H9 (cell line): ENCODE results near the gene TPM2. TPM values are rescaled to one million over a fixed set of nuclear protein-coding genes. Genes with fewer than 3 reads are reported as not detected.

Experiments
- DNase-seq: peaks from one replicate; pipeline ENCODE4 v3.0.0-alpha.2; 2017
- H2AFZ ChIP-seq: one replicate; pipeline ENCODE4 v1.6.1; 2013; ENCODE audit warnings: mild to moderate bottlenecking, low read length, control low read depth, moderate library complexity
- H2AK5ac ChIP-seq: 2 replicates; pipeline ENCODE4 v1.6.1; 2013; ENCODE audit warnings: low read length, control low read depth, mixed read lengths; ENCODE audit not compliant: insufficient read length
- H2BK120ac ChIP-seq: one replicate; pipeline ENCODE4 v1.6.1; 2013; ENCODE audit warnings: low read depth, mild to moderate bottlenecking, low read length, control low read depth, inconsistent platforms; ENCODE audit not compliant: poor library complexity, severe bottlenecking
- H2BK12ac ChIP-seq: 2 replicates; pipeline ENCODE4 v1.6.1; 2013; ENCODE audit warnings: low read length, control low read depth, mixed read lengths, low read depth; ENCODE audit not compliant: insufficient read length
- H2BK15ac ChIP-seq: 2 replicates; pipeline ENCODE4 v1.6.1; 2013; ENCODE audit warnings: low read depth, low read length, control low read depth
- H2BK20ac ChIP-seq: one replicate; pipeline ENCODE4 v1.6.1; 2013; ENCODE audit warnings: low read depth, mild to moderate bottlenecking, low read length, control low read depth, inconsistent platforms; ENCODE audit not compliant: poor library complexity, severe bottlenecking
- H2BK5ac ChIP-seq: 2 replicates; pipeline ENCODE4 v1.6.1; 2013; ENCODE audit warnings: low read length, control low read depth, mixed read lengths; ENCODE audit not compliant: insufficient read length
- H3K14ac ChIP-seq: 2 replicates; pipeline ENCODE4 v1.6.1; 2013; ENCODE audit warnings: low read length, control low read depth; ENCODE audit not compliant: insufficient read depth
- H3K18ac ChIP-seq: 2 replicates; pipeline ENCODE4 v1.6.1; 2013; ENCODE audit warnings: low read depth, mild to moderate bottlenecking, mixed read lengths, low read length, control low read depth; ENCODE audit not compliant: insufficient read length
- H3K23ac ChIP-seq: 2 replicates; pipeline ENCODE4 v1.6.1; 2013; ENCODE audit warnings: low read length, control low read depth, mixed read lengths, low read depth; ENCODE audit not compliant: insufficient read length
- H3K23me2 ChIP-seq: 2 replicates; pipeline ENCODE4 v1.6.1; 2013; ENCODE audit warnings: low read depth, mild to moderate bottlenecking, mixed read lengths, low read length, control low read depth; ENCODE audit not compliant: insufficient read length, poor library complexity, severe bottlenecking
- H3K27ac ChIP-seq: 2 replicates; pipeline ENCODE4 v1.5.1; 2013; ENCODE audit warnings: low read length, control low read depth, mixed read lengths, low read depth; ENCODE audit not compliant: insufficient read length
- H3K27me3 ChIP-seq: 2 replicates; pipeline ENCODE4 v1.6.1; 2013; ENCODE audit warnings: low read length, control low read depth, inconsistent platforms; ENCODE audit not compliant: insufficient read depth
- H3K4ac ChIP-seq: 2 replicates; pipeline ENCODE4 v1.6.1; 2013; ENCODE audit warnings: low read depth, mild to moderate bottlenecking, control low read depth, inconsistent platforms, low read length, moderate library complexity
- H3K4me1 ChIP-seq: 2 replicates; pipeline ENCODE4 v1.6.1; 2013; ENCODE audit warnings: low read length, control low read depth, inconsistent platforms; ENCODE audit not compliant: insufficient read depth
- H3K4me2 ChIP-seq: 2 replicates; pipeline ENCODE4 v1.6.1; 2013; ENCODE audit warnings: low read length, control low read depth, mixed read lengths; ENCODE audit not compliant: insufficient read length, insufficient read depth
- H3K56ac ChIP-seq: 2 replicates; pipeline ENCODE4 v1.6.1; 2013; ENCODE audit warnings: low read depth, mild to moderate bottlenecking, mixed read lengths, low read length, control low read depth; ENCODE audit not compliant: insufficient read length
- H3K79me1 ChIP-seq: 2 replicates; pipeline ENCODE4 v1.6.1; 2013; ENCODE audit warnings: low read depth, mild to moderate bottlenecking, moderate library complexity, low read length, control low read depth, inconsistent platforms; ENCODE audit not compliant: insufficient read depth, poor library complexity, severe bottlenecking
- H3K79me2 ChIP-seq: 2 replicates; pipeline ENCODE4 v1.6.1; 2013; ENCODE audit warnings: low read length, control low read depth, inconsistent platforms; ENCODE audit not compliant: insufficient read depth
- H3K9ac ChIP-seq: 2 replicates; pipeline ENCODE4 v1.6.1; 2013; ENCODE audit warnings: low read length, control low read depth, mixed read lengths; ENCODE audit not compliant: insufficient read length; ENCODE audit errors: extremely low read depth
- H3K9me3 ChIP-seq: one replicate; pipeline ENCODE4 v1.6.1; 2013; ENCODE audit warnings: low read depth, low read length, inconsistent platforms; ENCODE audit not compliant: control insufficient read depth
- H3T11ph ChIP-seq: one replicate; pipeline ENCODE4 v1.6.1; 2013; ENCODE audit warnings: mild to moderate bottlenecking, low read length, control low read depth, inconsistent platforms
- H4K20me1 ChIP-seq: one replicate; pipeline ENCODE4 v1.6.1; 2013; ENCODE audit not compliant: control insufficient read depth, insufficient read length, insufficient read depth
- H4K5ac ChIP-seq: 2 replicates; pipeline ENCODE4 v1.6.1; 2013; ENCODE audit warnings: low read depth, mild to moderate bottlenecking, mixed read lengths, low read length, control low read depth; ENCODE audit not compliant: insufficient read length
- H4K8ac ChIP-seq: replicated peaks from 2 replicates; pipeline ENCODE4 v1.6.1; 2013; ENCODE audit warnings: low read length, control low read depth, mixed read lengths, low read depth; ENCODE audit not compliant: insufficient read length
- H4K91ac ChIP-seq: 2 replicates; pipeline ENCODE4 v1.6.1; 2013; ENCODE audit warnings: low read depth, mild to moderate bottlenecking, moderate library complexity, mixed read lengths, low read length, control low read depth; ENCODE audit not compliant: insufficient read length
- H3K27ac Mint-ChIP-seq, 3 experiments: 2 replicates in 2 of 3; 3 replicates in 1 of 3; pipeline ENCODE4 v1.8.0; 2020 to 2021; ENCODE audit warnings: mixed read lengths in 3 of 3, mild to moderate bottlenecking in 1 of 3, moderate library complexity in 1 of 3
- H3K27me3 Mint-ChIP-seq: 2 replicates; pipeline ENCODE4 v1.8.0; 2021; ENCODE audit warnings: low read depth, mild to moderate bottlenecking, moderate library complexity, mixed read lengths
- H3K36me3 Mint-ChIP-seq, 3 experiments: 2 replicates in 2 of 3; 3 replicates in 1 of 3; pipeline ENCODE4 v1.8.0; 2020 to 2021; ENCODE audit warnings: low read depth in 3 of 3, mixed read lengths in 3 of 3; ENCODE audit not compliant: insufficient read depth in 1 of 3
- H3K4me1 Mint-ChIP-seq, 2 experiments: 2 replicates each; pipeline ENCODE4 v1.8.0; 2020; ENCODE audit warnings: mixed read lengths in 2 of 2
- H3K4me3 Mint-ChIP-seq, 2 experiments: 2 replicates in 1 of 2; 3 replicates in 1 of 2; pipeline ENCODE4 v1.8.0; 2020 to 2021; ENCODE audit warnings: mild to moderate bottlenecking in 2 of 2, mixed read lengths in 2 of 2, moderate library complexity in 1 of 2
- H3K9me3 Mint-ChIP-seq, 2 experiments: 2 replicates in 1 of 2; 3 replicates in 1 of 2; pipeline ENCODE4 v1.8.0; 2020; ENCODE audit warnings: mild to moderate bottlenecking in 2 of 2, mixed read lengths in 2 of 2, moderate library complexity in 1 of 2
- CTCF ChIP-seq: fragments of 200-600 bp; sonication (generic); conservative IDR thresholded peaks from 3 replicates; pipeline ENCODE4 v1.8.0; 2021; ENCODE audit warnings: antibody characterized with exemption, mild to moderate bottlenecking
- WGBS: extraction: QIAGEN DNeasy Blood & Tissue Kit; methylation state at CpG from one replicate; pipeline ENCODE4 v1.1.7; 2013; ENCODE audit warnings: missing lambda C conversion rate, low lambda C conversion rate, mixed read lengths; ENCODE audit not compliant: insufficient read length; ENCODE audit errors: extremely low coverage; 5-methylcytosine and 5-hydroxymethylcytosine counted together
- total RNA-seq: library from RNA; stranded (reverse); gene quantifications from 2 replicates; pipeline ENCODE4 v1.2.1, GENCODE V29; 2021

The TPM2 gene
- total RNA-seq, 1 experiment from 2014 or later = 225 TPM

- Histone ChIP-seq H3K14ac (no peak overlapping the region), H2AK5ac (no peak overlapping the region), H4K5ac (no peak overlapping the region), H3K23me2 (peaks cover 7% of the 10 kb centered on the region), H3K9ac (peak overlapping the region; percentile 6), H3K18ac (no peak overlapping the region), H3K27ac (no peak overlapping the region), H3K56ac (no peak overlapping the region), H3K79me2 (peaks cover 6% of the 10 kb centered on the region), H4K8ac (no peak overlapping the region), H3K79me1 (no peaks in the 10 kb centered on the region), H4K20me1 (no peaks in the 10 kb centered on the region), H2BK120ac (no peak overlapping the region), H2BK20ac (no peak overlapping the region), H4K91ac (no peak overlapping the region), H3K9me3 (no peaks in the 10 kb centered on the region), H2AFZ (no peak overlapping the region), H3K27me3 (no peaks in the 10 kb centered on the region), H3K4ac (no peak overlapping the region), H3T11ph (no peak overlapping the region), H2BK15ac (no peak overlapping the region), H3K4me1 (peaks cover 25% of the 10 kb centered on the region; the same call in 1 of the 2 replicates), H3K4me2 (peak overlapping the region; percentile 84), H2BK12ac (no peak overlapping the region), H3K23ac (no peak overlapping the region), H2BK5ac (no peak overlapping the region)
- Mint-ChIP-seq H3K27me3 (no peaks in the 10 kb centered on the region), H3K4me3 (no peak overlapping the region; a peak in 2 of 5 replicates), H3K9me3 (no peaks in the 10 kb centered on the region), H3K4me1 (peaks cover 15 to 16% of the 10 kb centered on the region in 2 experiments), H3K36me3 (peaks cover 7 to 17% (median 16%) of the 10 kb centered on the region in 3 experiments; a peak in 5 of 7 replicates), H3K27ac (peak overlapping the region in 1 of 3 experiments; percentile 6; a peak in 2 of 7 replicates)
- no peak for TF ChIP-seq CTCF
- no peak for DNase-seq
- WGBS = 100% methylated on average over 2 of the region's 2 CpGs
Measured at GRCh38 chr9:35730486-35730854, 40.7 kb upstream of the TPM2 start.
